Liver (tissue), 3 donors: ENCODE data around the gene MACROD1.

Source experiments
- ATF3 ChIP-seq: IDR thresholded peaks from 2 replicates; pipeline ENCODE4 v1.6.1; 2016; ENCODE audit warnings: antibody characterized with exemption
- CTCF ChIP-seq: fragments of 150-350 bp; IDR thresholded peaks from 2 replicates; pipeline ENCODE4 v1.5.1; 2017; ENCODE audit warnings: improper control_type of control experiment, low read depth, low read length; ENCODE audit not compliant: missing input control
- EGR1 ChIP-seq, 2 donors: IDR thresholded peaks; 2 replicates each; pipeline ENCODE4 v1.6.1; 2016 to 2018; ENCODE audit warnings: antibody characterized with exemption in 2 of 2, low read depth in 2 of 2
- GABPA ChIP-seq, 2 donors: IDR thresholded peaks in 1 of 2; conservative IDR thresholded peaks in 1 of 2; 2 replicates each; pipeline ENCODE4 v1.6.1; 2016; ENCODE audit warnings: antibody characterized with exemption in 2 of 2, mild to moderate bottlenecking in 1 of 2, moderate library complexity in 1 of 2
- REST ChIP-seq: IDR thresholded peaks from 2 replicates; pipeline ENCODE4 v1.6.1; 2016; ENCODE audit warnings: antibody characterized with exemption, mild to moderate bottlenecking
- SP1 ChIP-seq: IDR thresholded peaks from 2 replicates; pipeline ENCODE4 v1.6.1; 2018; ENCODE audit warnings: antibody characterized with exemption, mild to moderate bottlenecking
- TAF1 ChIP-seq: conservative IDR thresholded peaks from 2 replicates; pipeline ENCODE4 v1.6.1; 2016; ENCODE audit warnings: antibody characterized with exemption, mild to moderate bottlenecking
- ZBTB33 ChIP-seq: IDR thresholded peaks from 2 replicates; pipeline ENCODE4 v1.6.1; 2016; ENCODE audit warnings: antibody characterized with exemption
- donor health status: healthy.
- donor health status: healthy.

GRCh38 chr11:64084951-64085710 lies 80.8 kb downstream of the MACROD1 start:
- peak; percentile 12 for TF ChIP-seq CTCF
- no peak for TF ChIP-seq GABPA (IDR thresholded peaks at IDR 0.05 in 1 of 2, conservative IDR thresholded peaks at IDR 0.05 in 1 of 2)
- no peak for TF ChIP-seq ZBTB33
- peak; percentile 51 for TF ChIP-seq SP1
- no peak for TF ChIP-seq EGR1 (IDR thresholded peaks at IDR 0.05; ENCODE audit: low read depth in 2 of 2)
- TF ChIP-seq ATF3, result no peak
- no peak for TF ChIP-seq TAF1
- TF ChIP-seq REST, result peak; percentile 29
